ENCODE measurements around the gene EIF4E1B.

Gene EIF4E1B

DNA sequence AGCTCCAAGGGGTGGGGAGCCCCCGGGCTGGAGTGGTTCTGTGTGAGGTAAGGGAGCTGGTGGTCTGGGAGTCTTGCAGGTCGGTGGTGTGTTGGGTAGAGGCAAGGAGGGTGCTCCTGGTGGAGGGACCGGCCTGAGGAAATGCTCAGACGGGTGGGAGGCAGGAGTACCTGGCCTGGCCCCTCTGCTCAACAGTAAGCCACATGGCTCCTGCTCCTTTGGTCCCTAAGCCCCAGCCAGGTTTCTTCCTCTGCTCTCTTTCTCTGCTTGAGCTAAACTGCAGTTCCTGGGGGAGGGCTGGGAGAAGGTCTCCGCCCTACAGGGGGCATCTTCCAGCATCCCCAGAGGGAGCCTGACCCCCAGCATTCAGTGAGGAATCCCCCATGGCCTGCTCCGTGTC, 34.0 kb downstream of the EIF4E1B start:
- no peak for DNase-seq (ENCODE audit: low read depth)

DNA sequence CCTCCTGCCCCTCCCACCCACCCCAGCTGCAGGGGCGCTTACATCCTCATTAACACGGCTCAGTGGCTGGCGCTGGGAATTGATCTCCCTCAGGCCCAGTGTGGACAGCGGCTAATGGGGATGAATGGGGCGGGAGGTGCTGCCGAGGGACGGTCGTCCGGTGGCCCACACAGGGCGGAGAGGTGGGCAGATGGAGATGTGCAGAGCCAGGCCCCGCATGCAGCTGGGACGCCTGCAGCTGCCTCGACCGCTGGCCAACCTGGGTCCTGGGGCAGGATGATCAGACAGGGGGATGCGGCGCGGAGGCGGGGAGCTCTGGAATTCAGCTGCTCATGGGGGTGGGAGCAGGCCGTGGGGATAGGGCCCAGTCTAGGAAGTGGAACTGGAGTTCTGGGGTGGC, 34.4 kb downstream of the EIF4E1B start:
- DNase-seq (ENCODE audit: low read depth) = no peak

DNA sequence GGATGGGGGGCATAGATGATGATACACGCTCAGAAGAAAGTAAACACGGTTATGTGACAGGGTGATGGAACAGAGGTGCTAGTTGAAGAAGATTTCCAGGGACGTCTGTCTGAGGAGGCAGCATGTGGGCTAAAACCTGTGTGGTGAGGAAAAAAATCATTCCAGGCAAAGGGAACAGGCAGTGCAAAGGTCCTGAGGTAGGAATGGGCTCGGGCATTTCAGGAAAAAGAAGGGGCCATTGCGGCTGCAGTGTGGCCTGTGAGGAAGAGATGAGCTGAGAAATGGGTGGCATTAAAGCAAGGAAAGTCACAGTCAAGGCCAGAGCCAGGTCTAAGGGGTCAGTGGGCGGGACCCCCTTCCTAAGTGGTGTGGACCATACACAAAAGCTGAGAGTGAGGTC, 35.0 kb downstream of the EIF4E1B start:
- DNase-seq (ENCODE audit: low read depth) = no peak

GRCh38 chr5:176667637-176668036, 37.2 kb downstream of the EIF4E1B start:
- no peak for DNase-seq (ENCODE audit: low read depth)

DNA sequence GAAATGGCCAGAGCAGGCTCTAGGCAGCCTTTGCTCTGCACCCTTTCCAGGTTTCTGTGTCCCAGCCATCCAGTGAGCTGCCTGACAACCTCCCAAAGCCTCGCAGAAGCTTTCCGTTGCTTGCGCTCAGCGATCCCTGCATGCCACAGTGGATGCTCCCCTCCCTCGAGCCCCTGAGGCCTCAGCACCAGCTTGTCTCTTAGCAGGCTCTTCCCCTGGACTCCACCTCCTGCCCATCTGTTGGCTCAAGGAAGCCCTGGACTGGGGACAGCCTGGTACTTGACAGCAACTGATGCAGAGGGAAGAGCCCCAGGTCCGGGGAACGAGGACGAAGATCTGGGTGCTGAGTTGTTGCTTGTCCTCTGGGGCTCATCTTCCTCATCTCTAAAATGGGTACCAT, 40.0 kb downstream of the EIF4E1B start:
- DNase-seq (ENCODE audit: low read depth) = no peak

DNA sequence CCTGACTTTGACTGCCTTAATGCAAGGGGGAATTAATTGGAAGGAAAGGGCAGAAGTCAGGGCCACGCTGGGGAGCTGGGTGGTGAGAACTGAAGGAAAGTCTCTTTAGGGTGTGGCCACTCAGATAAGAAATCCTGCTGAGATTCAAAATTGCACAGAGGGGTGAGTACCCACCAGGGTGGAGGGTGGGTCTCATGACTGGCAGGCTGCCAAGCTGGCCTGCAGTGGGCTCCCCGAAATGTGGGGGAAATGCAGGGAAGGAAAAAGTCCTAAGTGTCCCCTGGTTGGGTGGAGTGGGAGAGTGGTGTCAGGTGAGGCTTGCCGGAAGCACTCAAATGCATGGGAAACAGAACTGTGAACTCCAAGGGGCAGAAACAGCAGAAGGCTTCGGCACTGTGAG, 40.9 kb downstream of the EIF4E1B start:
- no peak for DNase-seq (ENCODE audit: low read depth)

GRCh38 chr5:176671890-176672747, 41.6 kb downstream of the EIF4E1B start:
- no peak for DNase-seq (ENCODE audit: low read depth)

GRCh38 chr5:176673651-176674583, 43.4 kb downstream of the EIF4E1B start:
- DNase-seq (ENCODE audit: low read depth) = no peak

GRCh38 chr5:176674799-176675198, 44.3 kb downstream of the EIF4E1B start:
- no peak for DNase-seq (ENCODE audit: low read depth)

DNA sequence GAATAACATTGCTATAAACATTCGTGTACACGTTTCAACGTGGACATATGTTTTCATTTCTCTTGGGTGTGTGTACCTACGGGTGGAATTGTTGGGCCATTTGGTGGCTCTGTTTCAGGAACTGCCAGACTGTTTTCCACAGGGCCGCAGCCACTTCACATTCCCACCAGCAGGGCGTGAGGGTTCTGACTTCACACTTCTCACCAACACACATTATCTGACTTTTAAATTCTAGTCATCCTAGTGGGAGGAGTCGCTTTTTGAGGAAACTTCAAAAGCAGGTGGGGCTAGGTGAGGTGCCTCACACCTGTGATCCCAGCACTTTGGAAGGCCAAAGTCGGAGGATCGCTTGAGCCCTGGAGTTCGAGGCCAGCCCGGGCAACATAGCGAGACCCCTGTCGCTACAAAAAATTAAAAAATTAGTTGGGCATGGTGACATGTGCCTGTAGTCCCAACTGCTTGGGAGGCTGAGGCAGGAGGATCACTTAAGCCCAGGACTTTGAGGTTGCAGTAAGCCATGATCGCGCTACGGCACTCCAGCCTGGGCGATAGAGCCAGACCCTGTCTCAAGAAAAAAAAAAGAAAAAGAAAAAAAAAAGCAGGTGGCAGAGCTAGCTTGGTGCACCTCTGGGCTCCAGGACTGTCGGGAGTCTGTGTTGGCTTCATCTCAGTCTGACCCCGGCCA, 45.3 kb downstream of the EIF4E1B start:
- DNase-seq (ENCODE audit: low read depth) = no peak

DNA sequence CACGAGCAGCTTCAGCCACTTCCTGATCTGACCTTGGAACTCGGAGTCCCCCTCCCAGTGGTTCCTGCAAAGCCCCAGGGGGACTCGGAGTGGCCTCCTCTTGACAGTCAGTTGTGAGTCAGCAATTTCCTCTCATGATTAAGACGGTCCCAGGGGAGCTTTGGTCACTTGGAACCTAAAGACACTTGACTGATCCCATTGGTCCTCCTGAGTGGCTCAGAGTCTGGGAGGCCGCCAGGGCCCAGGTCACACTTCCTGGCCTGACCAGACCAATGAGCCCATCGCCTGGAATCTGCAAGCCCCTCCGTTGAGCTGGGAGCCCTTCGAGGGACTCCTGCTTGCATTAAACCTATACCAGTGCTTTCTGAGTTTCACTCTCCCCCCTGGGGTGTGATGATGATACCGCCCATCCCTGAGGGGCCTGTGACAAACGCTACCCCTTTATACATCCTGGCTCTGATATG, 45.9 kb downstream of the EIF4E1B start:
- DNase-seq (ENCODE audit: low read depth) = no peak

DNA sequence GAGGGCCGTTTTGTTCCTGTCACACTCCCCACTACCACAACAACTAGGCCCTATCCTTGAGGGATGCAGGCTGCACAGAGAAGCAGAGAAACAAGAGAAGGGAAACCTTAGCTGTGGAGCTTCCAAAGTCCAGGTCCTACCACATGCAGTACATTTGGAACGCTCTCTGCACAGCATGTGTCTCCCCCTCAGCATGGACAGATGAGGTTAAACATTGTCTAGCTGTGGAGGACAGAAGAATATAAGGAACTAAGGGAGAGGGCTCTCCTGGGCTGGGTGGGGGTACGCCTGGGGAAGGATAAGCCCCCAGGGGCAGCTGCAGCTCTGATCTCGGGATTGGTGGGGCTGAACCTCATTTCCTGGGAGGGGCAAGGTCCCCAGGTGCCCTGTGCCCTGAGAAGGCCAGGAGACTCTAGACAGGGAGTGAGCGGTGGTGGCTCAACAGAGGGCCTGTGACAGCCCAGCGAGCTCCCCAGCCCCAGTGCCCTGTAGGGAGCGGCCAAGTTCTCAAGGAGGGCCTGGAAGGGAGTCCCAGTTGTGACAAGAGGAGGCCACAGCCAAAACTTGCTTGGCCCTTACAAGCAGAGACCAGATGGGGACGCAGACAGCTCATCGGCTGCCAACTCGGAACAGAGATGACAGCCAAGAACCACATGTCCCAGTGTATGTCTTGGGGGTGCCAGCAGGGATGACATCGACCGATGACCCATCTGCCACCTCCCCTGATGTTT, 46.9 kb downstream of the EIF4E1B start:
- no peak for DNase-seq (ENCODE audit: low read depth)

DNA sequence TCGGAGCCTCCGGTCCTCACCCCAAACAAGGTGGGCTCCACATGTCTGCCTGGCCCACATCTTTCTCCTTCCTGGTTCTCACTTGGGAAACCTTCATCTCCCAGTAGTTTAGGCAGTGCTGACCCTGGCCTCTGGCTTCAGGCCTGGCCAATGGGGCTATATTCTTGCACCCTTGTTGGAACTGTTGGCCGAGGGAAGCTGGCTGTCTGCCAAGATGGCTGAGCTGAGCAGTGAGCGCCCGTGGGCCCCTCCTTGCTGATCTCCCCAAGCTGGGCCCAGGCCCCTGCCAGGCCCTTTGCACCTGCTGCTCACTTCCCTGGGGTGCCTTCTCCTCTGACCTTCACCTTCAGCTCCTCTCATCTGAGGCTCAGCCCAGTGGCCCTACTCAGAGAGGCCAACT, 48.1 kb downstream of the EIF4E1B start:
- no peak for DNase-seq (ENCODE audit: low read depth)

DNA sequence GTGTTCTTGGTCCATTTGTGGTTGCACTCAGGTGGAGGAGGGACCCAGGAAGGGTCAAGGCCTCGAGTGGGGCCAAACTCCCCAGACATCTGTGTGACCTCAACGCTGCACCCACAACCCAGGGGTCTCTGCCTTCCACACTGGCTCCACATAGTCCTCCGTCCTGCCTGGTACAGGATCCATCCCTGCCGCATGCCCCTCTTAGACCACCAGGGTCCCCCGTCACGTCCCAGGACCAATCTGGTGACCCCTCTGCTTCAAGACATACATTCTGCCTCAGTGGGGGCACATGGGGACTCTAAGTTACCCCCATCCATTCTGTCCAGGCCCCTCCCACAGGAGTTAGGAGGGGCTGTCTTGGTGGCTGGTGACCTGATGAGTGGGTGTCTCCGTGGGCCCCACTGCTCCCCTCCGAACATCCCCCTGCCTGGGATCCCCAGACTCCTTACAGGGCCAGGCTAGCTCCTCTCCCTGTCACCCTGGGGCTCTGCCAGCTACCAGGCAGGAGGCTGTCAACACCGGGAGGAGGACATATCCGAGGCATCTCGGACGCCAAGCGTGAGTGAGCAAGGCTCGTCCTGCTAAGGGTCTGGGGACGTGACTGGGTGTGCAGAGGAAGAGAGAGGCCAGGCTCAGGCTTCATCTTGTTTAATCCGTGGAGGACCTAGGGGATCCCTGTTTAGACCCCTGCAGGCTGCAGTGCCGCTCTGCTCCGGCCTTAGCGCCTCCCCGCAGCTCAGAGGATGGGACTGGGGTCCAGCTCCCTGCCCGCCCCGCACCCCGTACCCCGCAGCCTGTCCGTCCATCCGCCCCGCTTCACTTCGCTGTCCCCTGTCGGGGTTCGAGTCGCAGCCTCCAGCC, 49.1 kb downstream of the EIF4E1B start:
- DNase-seq (ENCODE audit: low read depth) = no peak

- no peak for DNase-seq (ENCODE audit: low read depth)
Observed at GRCh38 chr5:176680226-176680563, 49.7 kb downstream of the EIF4E1B start.

GRCh38 chr5:176682016-176682531, 51.6 kb downstream of the EIF4E1B start:
- no peak for DNase-seq (ENCODE audit: low read depth)

GRCh38 chr5:176685010-176685409, 54.5 kb downstream of the EIF4E1B start:
- DNase-seq (ENCODE audit: low read depth) = no peak

DNA sequence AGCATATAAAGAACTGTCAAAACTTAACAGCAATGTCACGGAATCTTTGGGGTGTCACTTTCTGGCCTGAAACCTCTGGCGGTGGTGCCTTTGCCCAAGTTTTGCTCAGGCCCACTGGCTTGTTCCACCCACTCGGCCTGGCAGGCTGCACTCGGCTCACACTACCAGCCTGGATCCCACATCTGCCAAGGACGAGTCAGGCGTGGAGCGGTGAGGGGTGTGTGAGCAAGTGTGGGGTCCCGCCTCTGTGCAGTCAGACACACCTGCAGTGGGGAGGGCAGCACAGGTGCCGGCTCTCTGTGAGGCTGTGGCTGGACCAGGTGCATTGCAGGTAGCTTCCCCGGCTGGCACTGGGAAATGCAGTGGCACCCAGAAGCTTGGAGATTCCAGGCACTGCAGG, 56.8 kb downstream of the EIF4E1B start:
- DNase-seq (ENCODE audit: low read depth) = no peak

DNA sequence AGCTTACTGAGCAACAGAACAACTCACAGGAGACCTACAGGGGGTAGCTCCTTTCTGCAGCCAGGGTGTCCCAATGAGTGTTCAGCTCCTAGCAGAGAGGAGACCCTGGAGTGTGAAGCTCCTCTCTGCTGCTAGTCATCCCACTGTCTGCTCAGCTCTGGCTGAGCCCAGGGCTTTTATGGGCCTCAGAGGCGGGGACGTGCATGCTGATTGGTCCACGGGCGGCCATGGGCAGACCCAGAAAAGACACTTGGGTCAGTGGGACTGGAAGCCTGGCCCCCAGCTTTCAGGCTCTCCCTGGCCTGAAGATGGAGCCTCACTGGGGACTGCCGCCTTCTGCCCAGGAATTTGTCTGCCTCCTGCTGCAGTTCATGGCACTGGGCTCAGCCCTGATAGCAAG, 57.4 kb downstream of the EIF4E1B start:
- no peak for DNase-seq (ENCODE audit: low read depth)

GRCh38 chr5:176690911-176691310, 60.4 kb downstream of the EIF4E1B start:
- DNase-seq (ENCODE audit: low read depth) = no peak

DNA sequence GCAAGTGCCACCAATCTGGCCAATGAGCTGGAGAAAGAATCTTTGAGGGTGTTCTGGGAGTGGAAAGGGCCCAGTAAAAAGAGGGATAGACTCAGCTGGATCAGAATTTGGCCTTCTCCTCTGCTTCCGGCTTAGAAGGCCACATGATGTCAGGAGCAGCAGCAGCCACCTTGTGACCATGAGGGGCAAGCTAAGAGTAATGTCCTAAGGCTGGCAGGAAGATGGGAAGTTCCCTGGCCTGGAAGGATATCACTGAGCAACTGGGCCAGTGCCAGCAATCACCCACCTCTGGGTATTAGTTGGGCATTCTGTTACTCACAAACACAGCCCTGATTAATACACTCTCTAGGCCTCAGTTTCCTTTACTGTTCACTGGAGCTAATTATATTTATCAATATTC, 61.0 kb downstream of the EIF4E1B start:
- DNase-seq (ENCODE audit: low read depth) = no peak
